Right cardiac atrium (tissue), 5 donors: ENCODE measurements around the gene KRTAP12-4. TPM values are rescaled to one million over a fixed set of nuclear protein-coding genes. Genes with fewer than 3 reads are reported as not detected.
"Not testable (repeated sequence)": the region's sequence is repeated elsewhere in the genome, so short reads cannot be mapped to it uniquely, and the experiment has no call there.

Experiments used
- ATAC-seq, 2 donors: fragments of 200-7000 bp; cut with Tn5 transposase; one replicate each; pipeline versions ENCODE4 v1.8.0 to v1.9.1; 2020; ENCODE audit warnings: moderate library complexity in 2 of 2, mild to moderate bottlenecking in 1 of 2
- DNase-seq, 3 donors: peaks; one replicate each; pipeline ENCODE4 v3.0.0-alpha.2; 2020
- H3K27ac ChIP-seq: one replicate; pipeline ENCODE4 v1.5.1; 2013; ENCODE audit warnings: mild to moderate bottlenecking, low read length, control low read depth, moderate library complexity
- H3K27me3 ChIP-seq: one replicate; pipeline ENCODE4 v1.6.1; 2013; ENCODE audit not compliant: control insufficient read depth, insufficient read depth
- H3K4me1 ChIP-seq: one replicate; pipeline ENCODE4 v1.6.1; 2013; ENCODE audit warnings: low read length; ENCODE audit not compliant: control insufficient read depth, insufficient read depth
- H3K4me3 ChIP-seq: one replicate; pipeline ENCODE4 v1.5.1; 2013; ENCODE audit warnings: low read length, control low read depth
- H3K9me3 ChIP-seq: one replicate; pipeline ENCODE4 v1.6.1; 2013; ENCODE audit warnings: low read length; ENCODE audit not compliant: control insufficient read depth
- WGBS: extraction: QIAGEN DNeasy Blood & Tissue Kit; methylation state at CpG from one replicate; pipeline ENCODE4 v1.1.7; 2013; 5-methylcytosine and 5-hydroxymethylcytosine counted together
- intact Hi-C, 4 donors: fragments of 100-400 bp; cut with DNase I; formaldehyde crosslinking; loops; one replicate each; pipeline versions ENCODE4 v1.11.0 to v1.14.0; 2022 to 2023
- polyA plus RNA-seq: library from polyadenylated mRNA; stranded (reverse); fragments of 200-250 nt; gene quantifications from one replicate; pipeline ENCODE4 v1.2.3, GENCODE V29; 2013
- total RNA-seq, 4 donors: library from RNA; stranded (reverse); fragmentation: NEBNext Ultra II Directional; extraction: Animal tissue kit (Norgen Biotek cat#: 25700); gene quantifications; one replicate each; pipeline ENCODE4 v1.2.1, GENCODE V29; 2021
- donor health status: healthy with polysubstance abuse.
- donor health status: DM: no; HTN: yes; CAD: no.
- donor health status: DM: no; HTN: no; CAD: no.
- donor health status: DM: no; HTN: yes; CAD: no; lungs with severe emphysema.
- donor health status: DM: yes; HTN: yes; CAD: no.

Gene KRTAP12-4
- total and polyA plus RNA-seq, 5 donors = not detected

DNA sequence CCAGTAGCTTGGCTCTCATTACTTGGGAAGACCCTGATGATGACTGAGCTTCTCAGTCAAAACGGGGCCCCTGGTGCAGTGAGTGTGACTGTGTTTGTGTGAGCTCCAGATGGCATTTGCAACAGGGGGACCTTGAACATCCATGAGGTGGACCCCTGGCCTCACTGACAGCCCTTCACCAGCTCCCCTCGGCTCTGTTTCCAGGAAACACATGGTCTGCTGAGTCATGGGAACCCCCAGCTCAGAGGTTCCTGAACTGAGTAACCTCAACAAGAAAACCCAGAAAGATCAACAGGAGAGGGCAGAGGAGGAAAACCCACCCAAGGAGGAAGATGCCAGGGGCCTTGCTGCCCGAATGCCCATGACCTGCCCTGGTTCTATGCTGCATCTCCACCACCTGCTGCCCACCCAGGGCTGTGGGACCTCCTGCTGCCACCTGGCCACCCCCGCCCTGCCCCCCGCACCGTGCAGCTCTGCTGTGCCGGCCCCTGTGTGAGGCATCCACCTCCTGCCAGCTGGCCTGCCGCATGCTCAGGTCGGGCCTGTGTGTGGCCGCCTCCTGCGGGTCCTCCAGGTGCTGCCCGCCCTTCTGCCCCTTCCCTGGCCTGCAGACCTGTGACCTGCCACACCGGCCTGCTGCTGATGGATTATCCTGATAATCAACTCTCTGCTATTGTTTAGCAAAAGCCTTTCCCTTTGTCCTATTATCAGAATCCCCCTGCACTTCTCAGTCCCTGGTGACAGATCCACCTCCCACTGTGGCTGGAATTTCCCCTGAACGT lies 31.7 kb upstream of the KRTAP12-4 start:
- H3K9me3 ChIP-seq = no peaks in the 10 kb centered on the region
- H3K4me1 ChIP-seq = no peaks in the 10 kb centered on the region
- H3K4me3 ChIP-seq = no peak overlapping the region
- ATAC-seq (no peak), DNase-seq (no peak)
- intact Hi-C loops = no loop called here
- no peaks in the 10 kb centered on the region for H3K27me3 ChIP-seq
- no peak overlapping the region for H3K27ac ChIP-seq
- WGBS = 32% methylated on average over 14 of the region's 14 CpGs

GRCh38 chr21:44685050-44685449 lies 30.6 kb upstream of the KRTAP12-4 start:
- H3K27ac ChIP-seq, H3K4me3 ChIP-seq, H3K9me3 ChIP-seq, H3K4me1 ChIP-seq, DNase-seq, intact Hi-C loops, H3K27me3 ChIP-seq, ATAC-seq: not testable (repeated sequence)
- 66% methylated on average over 6 of the region's 6 CpGs for WGBS

GRCh38 chr21:44684483-44684882 lies 30.0 kb upstream of the KRTAP12-4 start:
- DNase-seq (no peak), ATAC-seq (no peak)
- Histone ChIP-seq H3K9me3 (no peaks in the 10 kb centered on the region), H3K27ac (no peak overlapping the region), H3K4me1 (no peaks in the 10 kb centered on the region), H3K4me3 (no peak overlapping the region), H3K27me3 (no peaks in the 10 kb centered on the region)
- intact Hi-C loops = no loop called here
- 62% methylated on average over 6 of the region's 6 CpGs for WGBS

DNA sequence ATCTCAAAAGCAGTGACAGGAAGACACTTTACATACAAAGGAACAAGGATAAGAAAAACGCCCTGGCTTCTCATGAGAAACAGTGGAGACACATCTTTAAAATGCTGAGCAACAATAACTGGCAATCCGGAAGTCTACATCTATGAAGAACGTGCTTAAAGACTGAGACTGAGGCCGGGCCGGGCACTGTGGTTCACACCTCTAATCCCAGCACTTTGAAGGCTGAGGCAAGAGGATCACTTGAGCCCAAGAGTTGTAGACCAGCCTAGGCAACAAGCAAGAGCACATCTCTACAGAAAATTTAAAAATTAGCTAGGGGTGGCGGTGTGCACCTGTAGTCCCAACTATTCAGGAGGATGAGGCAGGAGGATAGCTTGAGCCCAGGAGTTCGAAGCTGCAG lies 29.6 kb upstream of the KRTAP12-4 start:
- WGBS = 70% methylated on average over 7 of the region's 7 CpGs
- Histone ChIP-seq H3K9me3 (no peaks in the 10 kb centered on the region), H3K4me1 (no peaks in the 10 kb centered on the region), H3K27me3 (no peaks in the 10 kb centered on the region), H3K4me3 (no peak overlapping the region), H3K27ac (no peak overlapping the region)
- intact Hi-C loops = no loop called here
- DNase-seq = no peak
- no peak for ATAC-seq

DNA sequence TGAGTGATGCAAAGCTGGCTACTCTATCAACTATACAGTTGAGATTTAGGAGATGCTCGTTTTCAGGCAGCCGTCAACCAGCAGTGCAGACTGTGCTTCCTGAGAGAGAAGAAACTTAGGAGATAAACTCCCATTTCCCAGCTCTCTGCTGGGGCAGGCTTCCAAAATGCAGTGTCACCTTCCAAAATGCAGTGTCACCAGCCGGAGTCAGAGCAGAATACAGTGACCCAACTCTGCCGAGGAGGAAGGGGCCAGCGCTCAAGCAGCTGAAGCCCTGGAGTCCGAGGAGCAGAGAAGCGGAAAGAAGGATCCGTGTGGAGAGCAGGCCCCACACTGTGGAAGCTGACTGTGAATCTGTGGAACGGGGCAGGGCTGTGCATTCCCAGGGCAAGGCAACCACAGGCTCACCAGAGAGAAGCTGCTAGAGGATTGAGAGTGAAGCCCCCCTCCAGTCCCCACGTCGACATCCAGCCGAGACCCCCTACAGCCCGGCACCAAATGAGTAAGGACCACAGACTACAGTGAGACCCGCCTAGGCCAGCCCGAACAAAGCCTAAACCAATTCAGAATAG lies 28.2 kb upstream of the KRTAP12-4 start:
- Histone ChIP-seq H3K27ac (no peak overlapping the region), H3K9me3 (no peaks in the 10 kb centered on the region), H3K27me3 (no peaks in the 10 kb centered on the region), H3K4me1 (no peaks in the 10 kb centered on the region), H3K4me3 (no peak overlapping the region)
- intact Hi-C loops = no loop called here
- ATAC-seq (no peak), DNase-seq (no peak)
- WGBS = 73% methylated on average over 15 of the region's 15 CpGs

- 65% methylated on average over 23 of the region's 23 CpGs for WGBS
Observed at GRCh38 chr21:44681861-44682579, 27.6 kb upstream of the KRTAP12-4 start, which contains the start of gene KRTAP12-1. KRTAP12-1 (minus strand) TSS chr21:44682163; CDS start chr21:44682123, 40 bp downstream.

GRCh38 chr21:44681152-44681551 lies 26.7 kb upstream of the KRTAP12-4 start:
- Histone ChIP-seq H3K4me3 (no peak overlapping the region), H3K27me3 (no peaks in the 10 kb centered on the region), H3K27ac (no peak overlapping the region), H3K9me3 (no peaks in the 10 kb centered on the region), H3K4me1 (no peaks in the 10 kb centered on the region)
- WGBS = 68% methylated on average over 11 of the region's 11 CpGs
- intact Hi-C loops = no loop called here
- DNase-seq (no peak), ATAC-seq (no peak)

More at GRCh38 chr21:44681861-44682579, 27.6 kb upstream of the KRTAP12-4 start, which contains the start of gene KRTAP12-1:
- H3K27ac ChIP-seq = no peak within 1 kb of the TSS
- H3K27me3 ChIP-seq = no peaks in the 10 kb centered on the region
- DNase-seq (no peak), ATAC-seq (peak; percentile 44 to 61)
- no peak within 1 kb of the TSS for H3K4me3 ChIP-seq
- no peaks in the 10 kb centered on the region for H3K4me1 ChIP-seq
- no peaks in the 10 kb centered on the region for H3K9me3 ChIP-seq
- intact Hi-C loops = no loop called here

- Histone ChIP-seq H3K9me3 (no peaks in the 10 kb centered on the region), H3K27me3 (peaks cover 2% of the 10 kb centered on the region), H3K27ac (no peak overlapping the region), H3K4me1 (no peaks in the 10 kb centered on the region), H3K4me3 (no peak overlapping the region)
- WGBS = 88% methylated on average over 13 of the region's 13 CpGs
- DNase-seq (no peak), ATAC-seq (no peak)
- intact Hi-C loops = no loop called here
Observed at GRCh38 chr21:44677881-44678280, 23.4 kb upstream of the KRTAP12-4 start.

DNA sequence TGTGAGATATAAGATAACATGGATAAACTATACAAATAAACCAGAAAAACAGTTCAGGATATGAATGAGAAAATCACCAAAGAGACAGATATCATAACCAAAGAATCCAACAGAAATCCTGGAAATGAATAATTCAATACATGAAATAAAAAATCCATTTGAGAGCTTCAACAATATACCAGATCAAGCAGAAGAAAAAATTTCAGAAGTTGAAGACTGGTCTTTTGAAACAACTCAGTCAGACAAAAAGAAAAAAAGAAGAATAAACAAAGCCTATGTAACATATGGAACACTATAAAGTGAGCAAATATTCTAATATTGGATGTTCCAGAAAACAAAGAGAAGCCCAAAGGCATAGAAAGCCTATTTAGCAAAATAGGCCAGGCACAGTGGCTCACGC lies 17.5 kb upstream of the KRTAP12-4 start:
- 100% methylated on average over 1 of the region's 1 CpG for WGBS
- ATAC-seq = no peak
- no peak overlapping the region for H3K4me3 ChIP-seq
- no peak for DNase-seq
- no peak overlapping the region for H3K27ac ChIP-seq
- intact Hi-C loops = no loop called here
- H3K9me3 ChIP-seq = no peaks in the 10 kb centered on the region
- H3K4me1 ChIP-seq = no peaks in the 10 kb centered on the region
- H3K27me3 ChIP-seq = peaks cover 2% of the 10 kb centered on the region

- Histone ChIP-seq H3K27me3 (peaks cover 2% of the 10 kb centered on the region), H3K27ac (no peak overlapping the region), H3K9me3 (no peaks in the 10 kb centered on the region), H3K4me3 (no peak overlapping the region), H3K4me1 (no peaks in the 10 kb centered on the region)
- intact Hi-C loops = no loop called here
- DNase-seq (no peak), ATAC-seq (no peak)
- WGBS = 82% methylated on average over 3 of the region's 3 CpGs
Observed at GRCh38 chr21:44670642-44671432, 16.4 kb upstream of the KRTAP12-4 start.
